ENCODE results near the gene TET1. TPM values are rescaled to one million over a fixed set of nuclear protein-coding genes. Genes with fewer than 3 reads are reported as not detected.

The TET1 gene
- total and polyA plus RNA-seq, 9 of the 15 experiments (the other 6 are each of a cell fraction or from before 2014, with no cell fraction given): 2.6 to 21.3 (median 11.6) TPM

- TF ChIP-seq, protein P1, sequence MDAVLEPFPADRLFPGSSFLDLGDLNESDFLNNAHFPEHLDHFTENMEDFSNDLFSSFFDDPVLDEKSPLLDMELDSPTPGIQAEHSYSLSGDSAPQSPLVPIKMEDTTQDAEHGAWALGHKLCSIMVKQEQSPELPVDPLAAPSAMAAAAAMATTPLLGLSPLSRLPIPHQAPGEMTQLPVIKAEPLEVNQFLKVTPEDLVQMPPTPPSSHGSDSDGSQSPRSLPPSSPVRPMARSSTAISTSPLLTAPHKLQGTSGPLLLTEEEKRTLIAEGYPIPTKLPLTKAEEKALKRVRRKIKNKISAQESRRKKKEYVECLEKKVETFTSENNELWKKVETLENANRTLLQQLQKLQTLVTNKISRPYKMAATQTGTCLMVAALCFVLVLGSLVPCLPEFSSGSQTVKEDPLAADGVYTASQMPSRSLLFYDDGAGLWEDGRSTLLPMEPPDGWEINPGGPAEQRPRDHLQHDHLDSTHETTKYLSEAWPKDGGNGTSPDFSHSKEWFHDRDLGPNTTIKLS (IDR thresholded peaks at IDR 0.05; ENCODE audit: borderline replicate concordance, low read depth): peak; percentile 67; the same call in 1 of the 2 replicates
- TF ChIP-seq ZNF175 (CRISPR knock-in tag; IDR thresholded peaks at IDR 0.05; ENCODE audit: low read depth) (peak; percentile 91; the same call in 1 of the 2 replicates), ATF6 (CRISPR knock-in tag; IDR thresholded peaks at IDR 0.05) (peak; percentile 79), L3MBTL2 (IDR thresholded peaks at IDR 0.05) (peak; percentile 99), TBP (optimal IDR thresholded peaks at IDR 0.05; ENCODE audit: low read depth, low read length) (peak; percentile 90), RBFOX2 (IDR thresholded peaks at IDR 0.05; ENCODE audit: low read depth, low read length) (peak; percentile 96), DMBX1 (CRISPR knock-in tag; IDR thresholded peaks at IDR 0.05; ENCODE audit: borderline replicate concordance) (peak; percentile 88), ZNF263 (CRISPR knock-in tag; IDR thresholded peaks at IDR 0.05; ENCODE audit: borderline replicate concordance) (peak; percentile 54; the same call in 1 of the 2 replicates), SRSF3 (IDR thresholded peaks at IDR 0.05; ENCODE audit: insufficient read depth, low read length) (peak; percentile 96), POLR2B (IDR thresholded peaks at IDR 0.05; ENCODE audit: low read depth, partially characterized antibody) (peak; percentile 90), USF1 (CRISPR knock-in tag; IDR thresholded peaks at IDR 0.05) (peak; percentile 92), RB1 (IDR thresholded peaks at IDR 0.05; ENCODE audit: low read depth) (peak; percentile 77), MAFF (IDR thresholded peaks at IDR 0.05; ENCODE audit: low read length) (no peak), HBP1 (CRISPR knock-in tag; IDR thresholded peaks at IDR 0.05) (no peak)
- TF ChIP-seq, protein P2, sequence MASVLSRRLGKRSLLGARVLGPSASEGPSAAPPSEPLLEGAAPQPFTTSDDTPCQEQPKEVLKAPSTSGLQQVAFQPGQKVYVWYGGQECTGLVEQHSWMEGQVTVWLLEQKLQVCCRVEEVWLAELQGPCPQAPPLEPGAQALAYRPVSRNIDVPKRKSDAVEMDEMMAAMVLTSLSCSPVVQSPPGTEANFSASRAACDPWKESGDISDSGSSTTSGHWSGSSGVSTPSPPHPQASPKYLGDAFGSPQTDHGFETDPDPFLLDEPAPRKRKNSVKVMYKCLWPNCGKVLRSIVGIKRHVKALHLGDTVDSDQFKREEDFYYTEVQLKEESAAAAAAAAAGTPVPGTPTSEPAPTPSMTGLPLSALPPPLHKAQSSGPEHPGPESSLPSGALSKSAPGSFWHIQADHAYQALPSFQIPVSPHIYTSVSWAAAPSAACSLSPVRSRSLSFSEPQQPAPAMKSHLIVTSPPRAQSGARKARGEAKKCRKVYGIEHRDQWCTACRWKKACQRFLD (CRISPR knock-in tag; IDR thresholded peaks at IDR 0.05): peak; percentile 97
These were observed 160.9 kb downstream of the TET1 start, which contains the start of gene CCAR1 (continued) for GRCh38 chr10:68720793-68721672.

All from K562 (cell line).